H1 (cell line): ENCODE data around the gene GPR137. TPM values are rescaled to one million over a fixed set of nuclear protein-coding genes. Genes with fewer than 3 reads are reported as not detected.

Experiments used
- CTCF ChIA-PET: fragments of 300-600 bp; sonication (Branson Sonifier 250); formaldehyde crosslinking; loops from one replicate; lab custom pipeline; 2021; ENCODE audit not compliant: partially characterized antibody; lab: Charles Lee
- POLR2A ChIA-PET: fragments of 300-600 bp; sonication (Branson Sonifier 250); formaldehyde crosslinking; loops from one replicate; lab custom pipeline; 2021; ENCODE audit warnings: inconsistent platforms; ENCODE audit not compliant: partially characterized antibody; lab: Charles Lee
- DNase-seq, 2 experiments: peaks; one replicate each; pipeline versions ENCODE4 v3.0.0 to v3.0.0-alpha.2; 2010 to 2022; ENCODE audit warnings: low spot score in 2 of 2, low read depth in 1 of 2, mixed read lengths in 1 of 2
- FAIRE-seq: peaks from 2 replicates; lab custom pipeline; 2011; peaks lifted over from hg19 to GRCh38; lab: Jason Lieb, UNC
- H2AFZ ChIP-seq: 2 replicates; pipeline ENCODE4 v1.8.1; 2012; ENCODE audit warnings: low read length, inconsistent platforms
- H2AK5ac ChIP-seq: 2 replicates; pipeline ENCODE4 v1.6.1; 2013; ENCODE audit warnings: low read depth, low read length
- H2BK120ac ChIP-seq: replicated peaks from 2 replicates; pipeline ENCODE3; 2013; ENCODE audit warnings: low read depth, low read length, inconsistent platforms
- H2BK12ac ChIP-seq: 2 replicates; pipeline ENCODE4 v1.6.1; 2013; ENCODE audit warnings: low read depth, low read length
- H2BK15ac ChIP-seq: 2 replicates; pipeline ENCODE4 v1.6.1; 2013; ENCODE audit warnings: low read length
- H2BK20ac ChIP-seq: 2 replicates; pipeline ENCODE4 v1.6.1; 2013; ENCODE audit warnings: low read length
- H2BK5ac ChIP-seq: 2 replicates; pipeline ENCODE4 v1.6.1; 2013; ENCODE audit warnings: low read depth, low read length
- H3K14ac ChIP-seq: 2 replicates; pipeline ENCODE4 v1.6.1; 2013; ENCODE audit warnings: inconsistent platforms; ENCODE audit not compliant: insufficient read length
- H3K18ac ChIP-seq: 2 replicates; pipeline ENCODE4 v1.6.1; 2013; ENCODE audit warnings: low read length; ENCODE audit errors: extremely low read depth
- H3K23ac ChIP-seq: 2 replicates; pipeline ENCODE4 v1.6.1; 2013; ENCODE audit warnings: inconsistent platforms; ENCODE audit not compliant: insufficient read length
- H3K23me2 ChIP-seq: 2 replicates; pipeline ENCODE4 v1.6.1; 2013; ENCODE audit warnings: low read depth, low read length
- H3K27ac ChIP-seq: 2 replicates; pipeline ENCODE4 v1.6.1; 2011; ENCODE audit warnings: low read depth, low read length, inconsistent platforms
- H3K27me3 ChIP-seq, 4 experiments: replicated peaks in 1 of 4; 1 replicate in 1 of 4; 2 replicates in 3 of 4; pipeline versions ENCODE4 v1.6.1 to v1.8.1; 2011 to 2013; ENCODE audit warnings: low read length in 3 of 4, mild to moderate bottlenecking in 3 of 4, inconsistent platforms in 2 of 4, mixed read lengths in 2 of 4, moderate library complexity in 1 of 4; ENCODE audit not compliant: control insufficient read depth in 3 of 4, insufficient read depth in 3 of 4; ENCODE audit errors: extremely low read depth in 1 of 4
- H3K36me3 ChIP-seq, 4 experiments: 2 replicates each; pipeline versions ENCODE4 v1.6.1 to v1.8.1; 2011 to 2013; ENCODE audit warnings: mild to moderate bottlenecking in 4 of 4, low read length in 3 of 4, moderate library complexity in 2 of 4, control low read depth in 1 of 4, inconsistent platforms in 1 of 4; ENCODE audit not compliant: insufficient read depth in 4 of 4, control insufficient read depth in 2 of 4
- H3K4ac ChIP-seq: replicated peaks from 2 replicates; pipeline ENCODE3; 2013; ENCODE audit warnings: low read length, low read depth, mixed read lengths, inconsistent platforms; ENCODE audit not compliant: insufficient read length
- H3K4me1 ChIP-seq, 4 experiments: replicated peaks in 1 of 4; 1 replicate in 1 of 4; 2 replicates in 3 of 4; pipeline versions ENCODE4 v1.6.1 to v1.8.1; 2011 to 2013; ENCODE audit warnings: low read length in 3 of 4, inconsistent platforms in 2 of 4, mixed read lengths in 1 of 4; ENCODE audit not compliant: insufficient read depth in 4 of 4, control insufficient read depth in 3 of 4
- H3K4me2 ChIP-seq, 2 experiments: 2 replicates each; pipeline versions ENCODE4 v1.6.1 to v1.8.1; 2011 to 2013; ENCODE audit warnings: low read depth in 2 of 2, low read length in 2 of 2, control low read depth in 1 of 2, inconsistent platforms in 1 of 2, mild to moderate bottlenecking in 1 of 2; ENCODE audit not compliant: insufficient read depth in 1 of 2
- H3K4me3 ChIP-seq, 4 experiments: fragments of 200-600, 300-600 bp in 1 of 4; sonication (generic), shearing (Covaris generic), sonication (Bioruptor Twin) in 1 of 4; 2 replicates each; pipeline versions ENCODE4 v1.5.1 to v1.8.1; 2011 to 2016; ENCODE audit warnings: low read length in 4 of 4, low read depth in 3 of 4, control low read depth in 2 of 4, inconsistent platforms in 2 of 4, mild to moderate bottlenecking in 2 of 4, mixed read lengths in 1 of 4, moderate library complexity in 1 of 4; ENCODE audit not compliant: insufficient read depth in 2 of 4; ENCODE audit errors: extremely low read depth in 1 of 4
- H3K56ac ChIP-seq: replicated peaks from 2 replicates; pipeline ENCODE3; 2013; ENCODE audit warnings: low read depth, mild to moderate bottlenecking, mixed read lengths, low read length, inconsistent platforms; ENCODE audit not compliant: insufficient read length
- H3K79me1 ChIP-seq: 2 replicates; pipeline ENCODE4 v1.6.1; 2013; ENCODE audit warnings: low read depth, low read length, control low read depth
- H3K79me2 ChIP-seq, 2 experiments: 2 replicates each; pipeline versions ENCODE4 v1.6.1 to v1.8.1; 2012 to 2013; ENCODE audit warnings: low read length in 2 of 2, mild to moderate bottlenecking in 2 of 2, inconsistent platforms in 1 of 2; ENCODE audit not compliant: insufficient read depth in 2 of 2, control insufficient read depth in 1 of 2
- H3K9ac ChIP-seq, 4 experiments: replicated peaks in 1 of 4; 1 replicate in 1 of 4; 2 replicates in 3 of 4; pipeline versions ENCODE4 v1.6.1 to v1.8.1; 2011 to 2013; ENCODE audit warnings: low read depth in 3 of 4, low read length in 3 of 4, control low read depth in 2 of 4, mild to moderate bottlenecking in 2 of 4, moderate library complexity in 2 of 4, inconsistent platforms in 1 of 4; ENCODE audit errors: extremely low read depth in 1 of 4
- H3K9me3 ChIP-seq, 2 experiments: 2 replicates each; pipeline versions ENCODE4 v1.6.1 to v1.8.1; 2012 to 2013; ENCODE audit warnings: mild to moderate bottlenecking in 2 of 2, moderate library complexity in 2 of 2, control low read depth in 1 of 2, inconsistent platforms in 1 of 2, low read depth in 1 of 2, low read length in 1 of 2, mixed read lengths in 1 of 2; ENCODE audit not compliant: insufficient read depth in 2 of 2
- H4K20me1 ChIP-seq, 2 experiments: replicated peaks in 1 of 2; 2 replicates each; pipeline versions ENCODE3 to v1.8.1; 2011 to 2013; ENCODE audit warnings: inconsistent platforms in 2 of 2, low read length in 2 of 2, mild to moderate bottlenecking in 1 of 2; ENCODE audit not compliant: insufficient read depth in 2 of 2, control insufficient read depth in 1 of 2
- H4K5ac ChIP-seq: 2 replicates; pipeline ENCODE4 v1.6.1; 2013; ENCODE audit warnings: low read length, low read depth, mixed read lengths, inconsistent platforms; ENCODE audit not compliant: insufficient read length
- H4K8ac ChIP-seq: 2 replicates; pipeline ENCODE4 v1.8.0; 2013; ENCODE audit warnings: mild to moderate bottlenecking, moderate library complexity, low read length, inconsistent platforms; ENCODE audit not compliant: insufficient read depth; ENCODE audit errors: extremely low read depth
- H4K91ac ChIP-seq: replicated peaks from 2 replicates; pipeline ENCODE3; 2013; ENCODE audit warnings: low read length, mixed read lengths, inconsistent platforms; ENCODE audit not compliant: insufficient read length
- EP300 ChIP-seq, 2 experiments: IDR thresholded peaks; 1 replicate in 1 of 2; 2 replicates in 1 of 2; pipeline ENCODE4 v1.6.1; 2011 to 2012; ENCODE audit warnings: low read depth in 2 of 2, low read length in 2 of 2, mild to moderate bottlenecking in 2 of 2, borderline replicate concordance in 1 of 2, inconsistent platforms in 1 of 2, moderate library complexity in 1 of 2
- WGBS, 2 experiments: shearing (Covaris generic) in 1 of 2; methylation state at CpG; one replicate each; pipeline versions ENCODE4 v1.1.6 to v1.1.7; 2013 to 2015; ENCODE audit warnings: low lambda C conversion rate in 2 of 2, mixed read lengths in 2 of 2, inconsistent platforms in 1 of 2, low coverage in 1 of 2, missing lambda C conversion rate in 1 of 2; ENCODE audit not compliant: insufficient replicate concordance in 2 of 2, insufficient coverage in 1 of 2, insufficient read length in 1 of 2; ENCODE audit errors: extremely low coverage in 1 of 2, missing lambda C conversion rate in 1 of 2; 5-methylcytosine and 5-hydroxymethylcytosine counted together
- polyA plus RNA-seq, 7 experiments: library from polyadenylated mRNA; depleted of rRNA in 3 of 7; stranded (reverse) in 5 of 7; unstranded in 2 of 7; fragments of >200 nt in 5 of 7; fragments of 200-250 nt in 2 of 7; gene quantifications; 1 replicate in 5 of 7; 2 replicates in 1 of 7; 4 replicates in 1 of 7; pipeline versions ENCODE4 v1.2.1 to v1.2.3, GENCODE V29; 2011 to 2013; ENCODE audit warnings: missing spikeins in 2 of 7, mixed read lengths in 2 of 7
- total RNA-seq: library from RNA; stranded (reverse); fragmentation: NEBNext Ultra II Directional; extraction: Animal tissue kit (Norgen Biotek cat#: 25700); gene quantifications from 2 replicates; pipeline ENCODE4 v1.2.1, GENCODE V29; 2021

The GPR137 gene
- total and polyA plus RNA-seq, 2 of the 8 experiments (the other 6 are each of a cell fraction or from before 2014, with no cell fraction given): 36.2 to 37.8 TPM

DNA sequence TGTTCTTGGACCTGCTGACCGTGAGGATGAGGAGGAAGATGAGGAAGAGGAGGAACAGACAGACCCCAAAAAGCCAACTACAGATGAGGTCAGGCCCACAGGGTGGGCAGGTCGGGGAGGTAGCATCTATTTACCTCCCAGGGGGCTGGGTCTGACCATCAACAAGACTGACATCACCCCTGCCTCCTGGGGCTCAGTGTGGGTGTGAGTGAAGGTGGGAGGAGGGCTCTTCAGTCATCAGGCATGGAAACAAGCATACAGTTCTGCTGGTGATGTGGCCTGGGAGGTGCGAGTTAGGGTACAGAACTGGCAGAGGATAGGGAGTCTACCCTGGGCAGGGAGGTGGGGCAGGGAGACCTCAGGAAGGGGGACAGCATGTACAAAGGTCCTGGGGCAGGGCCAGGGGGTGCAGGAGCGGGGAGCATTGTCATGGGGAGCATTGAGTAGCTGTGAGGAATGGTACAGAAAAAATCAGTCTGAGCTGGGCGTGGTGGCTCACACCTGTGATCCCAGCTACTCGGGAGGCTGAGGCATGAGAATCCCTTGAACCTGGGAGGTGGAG is 25.4 kb upstream of the GPR137 start:
- H3K4me1 ChIP-seq: no peaks in the 10 kb centered on the region; a peak in 3 of 7 replicates
- H2BK5ac ChIP-seq: no peak overlapping the region
- H3K79me1 ChIP-seq: no peaks in the 10 kb centered on the region
- H4K20me1 ChIP-seq: peaks cover 8 to 24% of the 10 kb centered on the region in 2 experiments
- FAIRE-seq: no peak
- H4K5ac ChIP-seq: no peak overlapping the region
- H3K4me3 ChIP-seq: no peak overlapping the region
- H3K9me3 ChIP-seq: no peaks in the 10 kb centered on the region
- no peak overlapping the region for H3K14ac ChIP-seq
- WGBS, 2 experiments: 94% methylated on average over 6 of the region's 6 CpGs; no CpG with 5 or more reads in 1 of the 2 experiments
- H3K4ac ChIP-seq: no peak overlapping the region
- no peak overlapping the region for H2BK20ac ChIP-seq
- H2AFZ ChIP-seq: no peak overlapping the region
- no peak for TF ChIP-seq EP300 (IDR thresholded peaks at IDR 0.05; ENCODE audit: borderline replicate concordance in 1 of 2, low read depth in 2 of 2, low read length in 2 of 2)
- no peak overlapping the region for H2AK5ac ChIP-seq
- H3K79me2 ChIP-seq: no peaks in the 10 kb centered on the region
- no peaks in the 10 kb centered on the region for H3K27me3 ChIP-seq
- no peaks in the 10 kb centered on the region for H3K23me2 ChIP-seq
- no peak overlapping the region for H3K56ac ChIP-seq
- H2BK120ac ChIP-seq: no peak overlapping the region
- H3K36me3 ChIP-seq: peaks cover 20 to 83% (median 41%) of the 10 kb centered on the region in 4 experiments
- no peak overlapping the region for H4K91ac ChIP-seq
- no peak overlapping the region for H3K27ac ChIP-seq
- POLR2A ChIA-PET: interaction anchor here (1.2 to 7.1 kb wide), 2 partner anchors 7 to 12 kb away, joined by 3 to 101 read pairs; no protein-coding TSS in a partner anchor
- no peak overlapping the region for H4K8ac ChIP-seq
- no peak overlapping the region for H3K23ac ChIP-seq
- no peak overlapping the region for H3K18ac ChIP-seq
- CTCF ChIA-PET: interaction anchor here (0.9 to 1.9 kb wide), 3 partner anchors 12 to 85 kb away, joined by 3 to 8 read pairs (median 5); partner anchors contain the start of gene FERMT3
- no peak overlapping the region for H2BK12ac ChIP-seq
- no peak overlapping the region for H2BK15ac ChIP-seq
- no peak overlapping the region for H3K9ac ChIP-seq
- no peak overlapping the region for H3K4me2 ChIP-seq
- DNase-seq: no peak
